RWPE2 (cell line): Measurements from ENCODE around the gene ZP4.

Experiments used
- ATAC-seq: fragments of 200-7000 bp; cut with Tn5 transposase; 3 replicates; pipeline ENCODE4 v1.9.1; 2021; ENCODE audit warnings: low read depth
- DNase-seq: peaks from one replicate; pipeline ENCODE4 v3.0.0-alpha.2; 2020; ENCODE audit warnings: low spot score
- H3K27ac ChIP-seq: fragments of 450-650 bp; 2 replicates; pipeline ENCODE4 v1.5.1; 2017; ENCODE audit warnings: mild to moderate bottlenecking; ENCODE audit not compliant: poor library complexity, severe bottlenecking
- H3K27me3 ChIP-seq: fragments of 250-450 bp; sonication (Bioruptor Pico); 2 replicates; pipeline ENCODE4 v1.5.1; 2021; ENCODE audit warnings: mild to moderate bottlenecking, moderate library complexity; ENCODE audit not compliant: insufficient read depth, poor library complexity, severe bottlenecking
- H3K36me3 ChIP-seq: fragments of 250-450 bp; sonication (Bioruptor Pico); 2 replicates; pipeline ENCODE4 v1.5.1; 2020; ENCODE audit warnings: low read depth, mild to moderate bottlenecking, moderate library complexity
- H3K4me1 ChIP-seq: fragments of 250-450 bp; sonication (Bioruptor Pico); 2 replicates; pipeline ENCODE4 v1.5.1; 2021; ENCODE audit warnings: mild to moderate bottlenecking, moderate library complexity; ENCODE audit not compliant: insufficient read depth, poor library complexity, severe bottlenecking
- H3K4me3 ChIP-seq: fragments of 250-450 bp; sonication (Bioruptor Pico); 2 replicates; pipeline ENCODE4 v1.5.1; 2021; ENCODE audit warnings: mild to moderate bottlenecking, moderate library complexity; ENCODE audit not compliant: severe bottlenecking
- H3K9me3 ChIP-seq: fragments of 250-450 bp; sonication (Bioruptor Pico); 2 replicates; pipeline ENCODE4 v1.5.1; 2021; ENCODE audit warnings: mild to moderate bottlenecking, moderate library complexity; ENCODE audit not compliant: severe bottlenecking
- TF ChIP-seq, protein P1 (sequence below): fragments of 450-650 bp; IDR thresholded peaks from one replicate; pipeline ENCODE4 v1.5.1; 2017; ENCODE audit warnings: mild to moderate bottlenecking, moderate library complexity; ENCODE audit not compliant: poor library complexity, severe bottlenecking

Gene ZP4

DNA sequence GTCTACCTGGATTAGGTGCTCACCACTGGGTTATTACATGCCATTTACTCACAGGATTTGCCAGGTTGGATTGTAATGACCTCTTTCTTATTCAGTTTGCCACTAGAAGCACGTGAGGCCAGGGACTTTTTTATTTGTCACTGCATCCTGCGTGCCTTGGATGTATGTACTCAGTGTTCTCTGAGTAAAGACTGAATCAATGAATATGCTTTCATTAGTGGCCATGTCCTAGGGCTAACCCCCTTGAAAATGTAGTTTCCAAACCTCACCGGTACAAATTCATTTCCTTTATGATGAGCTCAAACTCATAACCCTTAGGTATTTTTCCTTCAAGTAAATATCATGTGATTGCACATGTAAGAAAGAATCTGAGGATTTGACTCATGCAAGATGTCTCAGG lies 1.3 kb upstream of the ZP4 start:
- ATAC-seq (peak; percentile 74), DNase-seq (no peak)
- Histone ChIP-seq H3K4me3 (no peak overlapping the region), H3K27ac (peak overlapping the region; percentile 29), H3K36me3 (no peaks in the 10 kb centered on the region), H3K9me3 (no peaks in the 10 kb centered on the region), H3K4me1 (peaks cover 7% of the 10 kb centered on the region), H3K27me3 (no peaks in the 10 kb centered on the region)
- TF ChIP-seq, protein P1, sequence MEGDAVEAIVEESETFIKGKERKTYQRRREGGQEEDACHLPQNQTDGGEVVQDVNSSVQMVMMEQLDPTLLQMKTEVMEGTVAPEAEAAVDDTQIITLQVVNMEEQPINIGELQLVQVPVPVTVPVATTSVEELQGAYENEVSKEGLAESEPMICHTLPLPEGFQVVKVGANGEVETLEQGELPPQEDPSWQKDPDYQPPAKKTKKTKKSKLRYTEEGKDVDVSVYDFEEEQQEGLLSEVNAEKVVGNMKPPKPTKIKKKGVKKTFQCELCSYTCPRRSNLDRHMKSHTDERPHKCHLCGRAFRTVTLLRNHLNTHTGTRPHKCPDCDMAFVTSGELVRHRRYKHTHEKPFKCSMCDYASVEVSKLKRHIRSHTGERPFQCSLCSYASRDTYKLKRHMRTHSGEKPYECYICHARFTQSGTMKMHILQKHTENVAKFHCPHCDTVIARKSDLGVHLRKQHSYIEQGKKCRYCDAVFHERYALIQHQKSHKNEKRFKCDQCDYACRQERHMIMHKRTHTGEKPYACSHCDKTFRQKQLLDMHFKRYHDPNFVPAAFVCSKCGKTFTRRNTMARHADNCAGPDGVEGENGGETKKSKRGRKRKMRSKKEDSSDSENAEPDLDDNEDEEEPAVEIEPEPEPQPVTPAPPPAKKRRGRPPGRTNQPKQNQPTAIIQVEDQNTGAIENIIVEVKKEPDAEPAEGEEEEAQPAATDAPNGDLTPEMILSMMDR = no peak

DNA sequence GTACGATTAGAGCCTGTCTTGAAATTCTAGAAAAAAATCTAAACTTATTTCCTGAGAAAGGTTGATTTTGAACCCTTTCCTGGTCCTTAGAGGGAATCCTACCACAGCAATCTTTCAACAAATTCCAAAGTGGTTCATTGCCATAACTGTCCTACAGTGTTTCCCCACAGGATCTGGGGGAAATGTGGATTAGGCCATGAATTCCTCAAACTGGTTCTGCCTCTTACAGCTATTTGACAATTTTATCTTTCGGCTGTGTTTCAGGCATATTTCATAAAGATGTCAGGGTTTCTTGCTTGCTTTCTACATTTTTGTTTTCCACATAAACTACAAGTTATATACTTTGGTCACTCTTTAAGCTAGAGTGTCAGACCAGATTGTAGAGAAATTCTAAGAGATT lies 544 bp upstream of the ZP4 start:
- DNase-seq (no peak), ATAC-seq (no peak)
- no peak overlapping the region for H3K4me3 ChIP-seq
- no peaks in the 10 kb centered on the region for H3K9me3 ChIP-seq
- H3K36me3 ChIP-seq = no peaks in the 10 kb centered on the region
- no peaks in the 10 kb centered on the region for H3K27me3 ChIP-seq
- H3K4me1 ChIP-seq = peaks cover 7% of the 10 kb centered on the region
- H3K27ac ChIP-seq = peak overlapping the region; percentile 29
- TF ChIP-seq, protein P1 = no peak

DNA sequence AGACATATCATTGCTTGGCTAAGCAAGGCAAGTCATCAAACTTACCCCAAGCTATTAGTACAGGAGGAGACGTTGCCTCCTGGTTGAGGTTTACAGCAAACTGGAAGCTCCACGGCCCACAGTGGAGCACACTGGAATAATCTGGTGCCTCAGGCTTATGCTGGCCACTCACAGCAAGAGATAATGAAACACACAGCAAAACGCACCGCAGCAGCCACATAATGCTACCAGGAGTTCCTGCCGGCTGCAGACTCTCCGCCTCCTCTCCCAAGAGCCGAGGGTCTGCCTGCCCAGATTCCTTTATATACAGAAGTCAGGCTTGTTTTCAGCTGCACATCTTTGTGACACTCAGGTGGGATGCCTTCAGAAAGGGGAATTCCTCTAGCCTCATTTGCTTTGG lies 306 bp downstream of the ZP4 start:
- no peak for ATAC-seq
- no peaks in the 10 kb centered on the region for H3K27me3 ChIP-seq
- H3K4me3 ChIP-seq = no peak overlapping the region
- TF ChIP-seq, protein P1 = no peak
- peaks cover 7% of the 10 kb centered on the region for H3K4me1 ChIP-seq
- DNase-seq = no peak
- H3K27ac ChIP-seq = no peak overlapping the region
- H3K36me3 ChIP-seq = no peaks in the 10 kb centered on the region
- no peaks in the 10 kb centered on the region for H3K9me3 ChIP-seq

DNA sequence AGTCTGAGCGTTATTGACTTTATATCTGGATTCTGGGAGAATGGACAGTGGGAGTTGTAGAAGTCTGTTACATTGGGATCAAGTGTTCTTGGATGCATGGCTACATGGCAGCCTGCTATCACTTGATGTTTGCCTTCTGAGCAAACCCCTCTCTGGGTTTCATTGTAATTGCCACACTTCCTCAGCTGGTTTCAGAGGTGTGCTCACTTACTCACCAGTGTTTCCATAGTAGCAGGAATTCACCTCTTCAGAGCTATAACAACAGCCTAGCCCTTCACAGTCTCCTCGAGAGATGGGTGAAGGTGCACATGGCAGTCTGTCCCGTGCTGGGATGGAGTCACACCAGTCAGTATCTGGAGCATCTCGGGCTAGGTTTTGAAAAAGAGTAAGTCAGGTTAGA lies 2.6 kb downstream of the ZP4 start:
- Histone ChIP-seq H3K4me1 (peaks cover 12% of the 10 kb centered on the region), H3K27me3 (no peaks in the 10 kb centered on the region), H3K4me3 (no peak overlapping the region), H3K36me3 (no peaks in the 10 kb centered on the region), H3K27ac (no peak overlapping the region), H3K9me3 (no peaks in the 10 kb centered on the region)
- ATAC-seq (peak; percentile 59; the same call in 1 of the 3 replicates), DNase-seq (no peak)
- TF ChIP-seq, protein P1 = no peak

DNA sequence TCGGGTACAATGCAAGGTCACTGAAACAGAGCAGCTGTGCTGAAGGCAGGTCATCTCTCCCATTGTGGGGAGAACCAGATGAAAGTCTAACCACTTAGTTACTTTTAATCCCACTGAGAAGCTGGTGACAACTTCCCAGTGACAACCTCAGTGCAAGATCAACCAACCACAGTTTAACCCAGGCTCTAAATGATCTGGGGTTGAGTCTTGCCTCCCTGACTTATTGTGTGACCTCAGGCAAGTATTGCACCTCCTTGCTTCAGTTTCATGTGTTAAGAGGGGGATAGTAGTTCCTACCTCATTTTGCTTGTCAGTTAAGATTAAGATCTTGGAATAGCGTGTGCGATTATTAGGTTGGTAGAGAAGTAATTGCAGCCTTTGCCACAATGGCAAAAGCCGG lies 3.2 kb downstream of the ZP4 start:
- Histone ChIP-seq H3K9me3 (no peaks in the 10 kb centered on the region), H3K27ac (no peak overlapping the region), H3K27me3 (no peaks in the 10 kb centered on the region), H3K36me3 (no peaks in the 10 kb centered on the region), H3K4me1 (peaks cover 12% of the 10 kb centered on the region), H3K4me3 (no peak overlapping the region)
- TF ChIP-seq, protein P1 = no peak
- DNase-seq = no peak
- no peak for ATAC-seq
